ENCODE results near the gene VTI1A. TPM values are rescaled to one million over a fixed set of nuclear protein-coding genes. Genes with fewer than 3 reads are reported as not detected.

Gene VTI1A
- total RNA-seq, 2 donors from 2014 or later, result 53.3 to 57.5 TPM

- Histone ChIP-seq H3K27ac (no peak overlapping the region), H3K36me3 (no peaks in the 10 kb centered on the region), H3K27me3 (replicated peaks; ENCODE audit: insufficient read depth) (no peaks in the 10 kb centered on the region), H3K4me1 (replicated peaks) (no peaks in the 10 kb centered on the region), H3K4me3 (no peak overlapping the region), H3K9me3 (no peaks in the 10 kb centered on the region)
- no peak for TF ChIP-seq POLR2A (IDR thresholded peaks at IDR 0.05)
- no peak for TF ChIP-seq POLR2AphosphoS5 (IDR thresholded peaks at IDR 0.05)
- TF ChIP-seq, protein P1, sequence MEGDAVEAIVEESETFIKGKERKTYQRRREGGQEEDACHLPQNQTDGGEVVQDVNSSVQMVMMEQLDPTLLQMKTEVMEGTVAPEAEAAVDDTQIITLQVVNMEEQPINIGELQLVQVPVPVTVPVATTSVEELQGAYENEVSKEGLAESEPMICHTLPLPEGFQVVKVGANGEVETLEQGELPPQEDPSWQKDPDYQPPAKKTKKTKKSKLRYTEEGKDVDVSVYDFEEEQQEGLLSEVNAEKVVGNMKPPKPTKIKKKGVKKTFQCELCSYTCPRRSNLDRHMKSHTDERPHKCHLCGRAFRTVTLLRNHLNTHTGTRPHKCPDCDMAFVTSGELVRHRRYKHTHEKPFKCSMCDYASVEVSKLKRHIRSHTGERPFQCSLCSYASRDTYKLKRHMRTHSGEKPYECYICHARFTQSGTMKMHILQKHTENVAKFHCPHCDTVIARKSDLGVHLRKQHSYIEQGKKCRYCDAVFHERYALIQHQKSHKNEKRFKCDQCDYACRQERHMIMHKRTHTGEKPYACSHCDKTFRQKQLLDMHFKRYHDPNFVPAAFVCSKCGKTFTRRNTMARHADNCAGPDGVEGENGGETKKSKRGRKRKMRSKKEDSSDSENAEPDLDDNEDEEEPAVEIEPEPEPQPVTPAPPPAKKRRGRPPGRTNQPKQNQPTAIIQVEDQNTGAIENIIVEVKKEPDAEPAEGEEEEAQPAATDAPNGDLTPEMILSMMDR (IDR thresholded peaks at IDR 0.05), result no peak
- DNase-seq (ENCODE audit: low spot score), result no peak
- intact Hi-C loops (cut with DNase I), result no loop called here
- WGBS, result 76% methylated on average over 3 of the region's 3 CpGs
These were observed 395.9 kb downstream of the VTI1A start for GRCh38 chr10:112842832-112843360.

DNA sequence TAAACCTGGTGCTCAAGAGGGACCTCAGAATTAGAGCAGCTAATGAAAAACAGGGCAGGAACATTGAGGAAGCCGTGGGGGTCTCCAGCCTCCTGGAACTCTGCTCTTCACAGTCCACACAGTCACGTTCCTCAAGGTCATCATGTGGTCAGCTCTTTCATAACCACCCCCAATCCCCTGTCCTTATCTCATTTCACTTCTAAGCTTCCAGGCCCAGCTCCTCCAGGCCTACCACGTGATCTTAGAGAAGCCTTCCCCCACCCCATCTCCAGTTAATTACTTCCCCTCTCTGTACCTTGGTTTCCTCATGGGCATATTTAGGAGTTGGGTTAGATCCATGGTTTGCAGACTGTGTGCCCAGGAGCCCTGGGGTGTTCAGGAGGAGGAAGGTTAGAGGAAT lies 396.6 kb downstream of the VTI1A start:
- intact Hi-C loops (cut with DNase I), result no loop called here
- DNase-seq (ENCODE audit: low spot score), result no peak
- H3K27me3 ChIP-seq (replicated peaks; ENCODE audit: insufficient read depth), result no peaks in the 10 kb centered on the region
- no peak overlapping the region for H3K4me3 ChIP-seq
- H3K9me3 ChIP-seq, result no peaks in the 10 kb centered on the region
- WGBS, result 86% methylated on average over 3 of the region's 3 CpGs
- TF ChIP-seq POLR2A (IDR thresholded peaks at IDR 0.05), result no peak
- TF ChIP-seq POLR2AphosphoS5 (IDR thresholded peaks at IDR 0.05), result no peak
- TF ChIP-seq, protein P1 (IDR thresholded peaks at IDR 0.05), result no peak
- H3K27ac ChIP-seq, result no peak overlapping the region
- H3K4me1 ChIP-seq (replicated peaks), result no peaks in the 10 kb centered on the region
- no peaks in the 10 kb centered on the region for H3K36me3 ChIP-seq

DNA sequence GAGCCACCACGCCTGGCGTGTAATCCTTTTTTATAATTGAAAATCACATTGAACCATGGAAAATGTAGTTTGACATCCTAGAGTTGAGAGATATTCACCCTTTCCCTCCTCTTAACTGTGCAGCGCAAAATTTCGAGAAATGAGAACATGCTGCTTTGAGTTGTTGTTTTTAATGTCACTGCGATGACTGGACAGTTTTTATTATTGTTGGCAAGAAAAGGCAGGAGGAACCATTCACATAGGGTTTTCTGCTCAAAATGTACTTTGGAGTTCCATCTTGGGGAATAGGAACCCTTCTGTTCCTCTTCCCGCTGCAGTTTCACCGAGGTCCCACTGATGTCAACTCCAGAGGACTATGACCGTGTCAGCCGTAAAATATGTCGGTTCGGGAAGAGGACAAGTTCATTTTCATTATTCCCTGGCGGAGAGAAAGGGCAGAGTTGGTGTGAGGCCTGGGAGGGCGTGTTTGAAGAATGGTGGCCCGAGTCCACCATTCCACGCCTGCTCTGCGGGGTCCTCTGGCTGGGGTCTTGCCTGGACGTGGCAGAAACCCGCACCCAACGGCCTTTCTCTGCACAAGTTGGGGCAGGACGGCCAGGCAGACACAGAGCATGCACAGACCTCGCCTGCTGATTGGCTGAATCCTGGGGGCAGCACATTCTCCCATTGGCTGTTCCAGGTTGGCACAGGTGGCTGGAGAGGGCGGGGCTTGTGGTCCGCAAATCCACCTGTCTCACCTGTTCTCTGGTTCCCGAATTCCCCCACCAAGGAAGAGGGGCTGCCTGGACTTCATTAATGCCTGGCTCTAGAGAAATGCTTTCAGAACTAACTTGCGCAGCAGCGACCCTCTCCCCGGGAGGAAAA lies 397.9 kb downstream of the VTI1A start:
- intact Hi-C loops (cut with DNase I), result no loop called here
- Histone ChIP-seq H3K36me3 (no peaks in the 10 kb centered on the region), H3K27me3 (replicated peaks; ENCODE audit: insufficient read depth) (no peaks in the 10 kb centered on the region), H3K9me3 (no peaks in the 10 kb centered on the region), H3K4me1 (replicated peaks) (no peaks in the 10 kb centered on the region), H3K4me3 (no peak overlapping the region), H3K27ac (no peak overlapping the region)
- 94% methylated on average over 27 of the region's 27 CpGs for WGBS
- no peak for DNase-seq (ENCODE audit: low spot score)
- TF ChIP-seq, protein P1 (IDR thresholded peaks at IDR 0.05), result no peak
- TF ChIP-seq POLR2A (IDR thresholded peaks at IDR 0.05) (no peak), POLR2AphosphoS5 (IDR thresholded peaks at IDR 0.05) (no peak)

- TF ChIP-seq, protein P1 (IDR thresholded peaks at IDR 0.05), result no peak
- DNase-seq (ENCODE audit: low spot score), result no peak
- 93% methylated on average over 2 of the region's 2 CpGs for WGBS
- Histone ChIP-seq H3K9me3 (no peaks in the 10 kb centered on the region), H3K36me3 (no peaks in the 10 kb centered on the region), H3K4me1 (replicated peaks) (no peaks in the 10 kb centered on the region), H3K27ac (no peak overlapping the region), H3K27me3 (replicated peaks; ENCODE audit: insufficient read depth) (no peaks in the 10 kb centered on the region), H3K4me3 (no peak overlapping the region)
- intact Hi-C loops (cut with DNase I), result no loop called here
These were observed 400.8 kb downstream of the VTI1A start for GRCh38 chr10:112847778-112848177.

DNA sequence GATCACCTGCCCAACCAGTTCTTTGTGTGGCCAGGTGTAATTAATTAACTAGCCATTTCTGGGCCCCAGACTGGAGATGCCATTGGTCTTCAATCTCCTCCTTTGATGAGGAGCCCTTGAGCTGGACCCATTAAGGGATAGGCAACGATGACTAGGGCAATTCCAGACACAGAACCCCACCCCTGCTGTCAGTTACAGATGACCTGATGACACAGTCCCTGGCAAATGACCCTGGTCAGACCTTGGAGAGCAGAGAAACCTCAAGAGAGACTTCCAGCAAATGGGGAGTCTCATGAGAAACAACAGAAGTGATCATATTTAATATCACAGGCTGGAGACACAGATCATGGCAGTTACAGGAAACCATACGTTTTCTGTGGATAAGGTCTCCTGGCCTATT lies 401.2 kb downstream of the VTI1A start:
- Histone ChIP-seq H3K27me3 (replicated peaks; ENCODE audit: insufficient read depth) (no peaks in the 10 kb centered on the region), H3K36me3 (no peaks in the 10 kb centered on the region), H3K4me1 (replicated peaks) (no peaks in the 10 kb centered on the region), H3K4me3 (no peak overlapping the region), H3K27ac (no peak overlapping the region), H3K9me3 (no peaks in the 10 kb centered on the region)
- intact Hi-C loops (cut with DNase I), result no loop called here
- TF ChIP-seq POLR2A (IDR thresholded peaks at IDR 0.05), result no peak
- TF ChIP-seq POLR2AphosphoS5 (IDR thresholded peaks at IDR 0.05), result no peak
- TF ChIP-seq, protein P1 (IDR thresholded peaks at IDR 0.05), result no peak
- WGBS, result 84% methylated on average over 2 of the region's 2 CpGs
- DNase-seq (ENCODE audit: low spot score), result no peak
